Testis (tissue), 3 donors: Measurements from ENCODE around the gene SASH1. TPM values are rescaled to one million over a fixed set of nuclear protein-coding genes. Genes with fewer than 3 reads are reported as not detected.

Experiments used
- DNase-seq: peaks from one replicate; pipeline ENCODE4 v3.0.0-alpha.2; 2019
- H3K27ac ChIP-seq, 2 donors: fragments of 200-600 bp; sonication (generic); one replicate each; pipeline ENCODE4 v1.5.1; 2019
- H3K27me3 ChIP-seq: fragments of 200-600 bp; sonication (generic); one replicate; pipeline ENCODE4 v1.5.1; 2019
- H3K36me3 ChIP-seq: fragments of 200-600 bp; sonication (generic); one replicate; pipeline ENCODE4 v1.5.1; 2017; ENCODE audit warnings: low read depth; ENCODE audit errors: missing control alignments
- H3K4me1 ChIP-seq: fragments of 200-600 bp; sonication (generic); one replicate; pipeline ENCODE4 v1.5.1; 2019
- H3K4me3 ChIP-seq, 2 donors: fragments of 200-600 bp; sonication (generic); one replicate each; pipeline ENCODE4 v1.5.1; 2017 to 2019
- H3K9me3 ChIP-seq: fragments of 200-600 bp; sonication (generic); one replicate; pipeline ENCODE4 v1.5.1; 2017
- CTCF ChIP-seq, 3 experiments: fragments of 450-650 bp in 2 of 3; fragments of 200-600 bp in 1 of 3; sonication (generic) in 1 of 3; IDR thresholded peaks; one replicate each; pipeline ENCODE4 v1.5.1; 2016 to 2019; ENCODE audit warnings: antibody characterized with exemption in 3 of 3, mild to moderate bottlenecking in 2 of 3, moderate library complexity in 1 of 3
- POLR2A ChIP-seq: fragments of 450-650 bp; IDR thresholded peaks from one replicate; pipeline ENCODE4 v1.6.1; 2017; ENCODE audit warnings: antibody characterized with exemption, mild to moderate bottlenecking, moderate library complexity
- WGBS, 2 donors: methylation state at CpG; one replicate each; pipeline ENCODE4 v1.1.5; 2018; 5-methylcytosine and 5-hydroxymethylcytosine counted together
- intact Hi-C: fragments of 100-400 bp; cut with DNase I; formaldehyde crosslinking; loops from one replicate; pipeline ENCODE4 v1.15.1; 2023; ENCODE audit warnings: low total_unique reads
- polyA plus RNA-seq: library from polyadenylated mRNA; stranded (reverse); fragments of 350-450 nt; fragmentation: Illumina TruSeq; extraction: RNeasy Lipid Tissue Mini Kit (QIAGEN cat#74804); gene quantifications from one replicate; pipeline ENCODE4 v1.2.3, GENCODE V29; 2014; ENCODE audit warnings: low read depth, low replicate concordance; ENCODE audit not compliant: insufficient read depth
- total RNA-seq, 2 donors: library from RNA; depleted of rRNA; stranded (reverse); fragments of >200 nt; gene quantifications; one replicate each; pipeline ENCODE4 v1.2.3, GENCODE V29; 2016

The SASH1 gene
- total and polyA plus RNA-seq, 3 donors from 2014 or later = 12.1 to 42.1 (median 40.3) TPM

- H3K4me1 ChIP-seq = peaks cover 6% of the 10 kb centered on the region
Measured at GRCh38 chr6:148529010-148529409, 186.4 kb downstream of the SASH1 start.

GRCh38 chr6:148530394-148530953 is 187.8 kb downstream of the SASH1 start:
- H3K4me1 ChIP-seq = peaks cover 6% of the 10 kb centered on the region
- H3K36me3 ChIP-seq = no peaks in the 10 kb centered on the region
- TF ChIP-seq CTCF (IDR thresholded peaks at IDR 0.05) (no peak), POLR2A (no peak)
- H3K27me3 ChIP-seq = no peaks in the 10 kb centered on the region
- H3K4me3 ChIP-seq = no peak overlapping the region
- DNase-seq = no peak
- intact Hi-C loops = no loop called here
- peak overlapping the region in 1 of 2 donors; percentile 65 for H3K27ac ChIP-seq
- no peaks in the 10 kb centered on the region for H3K9me3 ChIP-seq
- WGBS, 2 donors = 51% methylated on average over 8 of the region's 8 CpGs

More at GRCh38 chr6:148529010-148529409, 186.4 kb downstream of the SASH1 start:
- WGBS, 2 donors = 92% methylated on average over 13 of the region's 13 CpGs
- no peaks in the 10 kb centered on the region for H3K9me3 ChIP-seq
- TF ChIP-seq CTCF (IDR thresholded peaks at IDR 0.05) = no peak
- no peak for TF ChIP-seq POLR2A
- intact Hi-C loops = no loop called here
- no peaks in the 10 kb centered on the region for H3K36me3 ChIP-seq
- no peaks in the 10 kb centered on the region for H3K27me3 ChIP-seq
- H3K27ac ChIP-seq = no peak overlapping the region
- no peak for DNase-seq
- no peak overlapping the region for H3K4me3 ChIP-seq

GRCh38 chr6:148530976-148531375 is 188.3 kb downstream of the SASH1 start:
- Histone ChIP-seq H3K4me1 (peaks cover 6% of the 10 kb centered on the region), H3K36me3 (no peaks in the 10 kb centered on the region), H3K4me3 (no peak overlapping the region), H3K9me3 (no peaks in the 10 kb centered on the region), H3K27ac (peak overlapping the region in 1 of 2 donors; percentile 65), H3K27me3 (no peaks in the 10 kb centered on the region)
- 78 to 90% methylated on average over 4 of the region's 4 CpGs for WGBS, 2 donors
- no peak for DNase-seq
- TF ChIP-seq POLR2A = no peak
- TF ChIP-seq CTCF (IDR thresholded peaks at IDR 0.05) = no peak
- intact Hi-C loops = no loop called here

GRCh38 chr6:148532698-148533097 is 190.1 kb downstream of the SASH1 start:
- TF ChIP-seq CTCF (IDR thresholded peaks at IDR 0.05) (no peak), POLR2A (no peak)
- Histone ChIP-seq H3K36me3 (no peaks in the 10 kb centered on the region), H3K4me3 (no peak overlapping the region), H3K4me1 (peaks cover 6% of the 10 kb centered on the region), H3K9me3 (no peaks in the 10 kb centered on the region), H3K27me3 (no peaks in the 10 kb centered on the region), H3K27ac (no peak overlapping the region)
- intact Hi-C loops = no loop called here
- no peak for DNase-seq
- 95 to 96% methylated on average over 13 of the region's 13 CpGs for WGBS, 2 donors
